Activated naive CD8-positive, alpha-beta T cell (primary cell): ENCODE measurements around the gene SHROOM2.

Experiments
- H3K27ac Mint-ChIP-seq: one replicate; pipeline ENCODE4 v1.8.0; 2021; ENCODE audit warnings: mixed read lengths
- H3K27me3 Mint-ChIP-seq: one replicate; pipeline ENCODE4 v1.8.0; 2021; ENCODE audit warnings: mixed read lengths
- H3K36me3 Mint-ChIP-seq: one replicate; pipeline ENCODE4 v1.8.0; 2021; ENCODE audit warnings: mixed read lengths
- H3K4me1 Mint-ChIP-seq: one replicate; pipeline ENCODE4 v1.8.0; 2021; ENCODE audit warnings: low read depth, mixed read lengths
- H3K4me3 Mint-ChIP-seq: one replicate; pipeline ENCODE4 v1.8.0; 2021; ENCODE audit warnings: mild to moderate bottlenecking, mixed read lengths
- H3K9me3 Mint-ChIP-seq: one replicate; pipeline ENCODE4 v1.8.0; 2021; ENCODE audit warnings: low read depth, mixed read lengths

SHROOM2 gene

GRCh38 chrX:9988762-9989161 lies 202.5 kb downstream of the SHROOM2 start:
- no peak overlapping the region for H3K27ac Mint-ChIP-seq
- H3K27me3 Mint-ChIP-seq, result no peaks in the 10 kb centered on the region
- no peaks in the 10 kb centered on the region for H3K4me1 Mint-ChIP-seq
- no peak overlapping the region for H3K4me3 Mint-ChIP-seq
- H3K36me3 Mint-ChIP-seq, result no peaks in the 10 kb centered on the region
- H3K9me3 Mint-ChIP-seq, result no peaks in the 10 kb centered on the region

GRCh38 chrX:9992061-9992460 lies 205.8 kb downstream of the SHROOM2 start:
- Mint-ChIP-seq H3K36me3 (no peaks in the 10 kb centered on the region), H3K9me3 (no peaks in the 10 kb centered on the region), H3K27ac (no peak overlapping the region), H3K4me1 (peaks cover 1% of the 10 kb centered on the region), H3K4me3 (no peak overlapping the region), H3K27me3 (no peaks in the 10 kb centered on the region)

- no peak overlapping the region for H3K4me3 Mint-ChIP-seq
- no peaks in the 10 kb centered on the region for H3K9me3 Mint-ChIP-seq
Observed at GRCh38 chrX:9992724-9993123, 206.5 kb downstream of the SHROOM2 start.

GRCh38 chrX:9995855-9996339 lies 209.7 kb downstream of the SHROOM2 start:
- no peaks in the 10 kb centered on the region for H3K9me3 Mint-ChIP-seq
- H3K36me3 Mint-ChIP-seq, result no peaks in the 10 kb centered on the region
- no peaks in the 10 kb centered on the region for H3K27me3 Mint-ChIP-seq
- H3K4me3 Mint-ChIP-seq, result no peak overlapping the region
- H3K4me1 Mint-ChIP-seq, result peaks cover 6% of the 10 kb centered on the region
- no peak overlapping the region for H3K27ac Mint-ChIP-seq

More at GRCh38 chrX:9992724-9993123, 206.5 kb downstream of the SHROOM2 start:
- H3K27ac Mint-ChIP-seq, result no peak overlapping the region
- H3K27me3 Mint-ChIP-seq, result no peaks in the 10 kb centered on the region
- no peaks in the 10 kb centered on the region for H3K36me3 Mint-ChIP-seq
- H3K4me1 Mint-ChIP-seq, result peaks cover 6% of the 10 kb centered on the region

- Mint-ChIP-seq H3K36me3 (no peaks in the 10 kb centered on the region), H3K4me1 (peaks cover 6% of the 10 kb centered on the region), H3K27me3 (no peaks in the 10 kb centered on the region), H3K4me3 (no peak overlapping the region), H3K9me3 (no peaks in the 10 kb centered on the region), H3K27ac (no peak overlapping the region)
Observed at GRCh38 chrX:9997041-9997440, 210.8 kb downstream of the SHROOM2 start.

GRCh38 chrX:9997524-9997923 lies 211.3 kb downstream of the SHROOM2 start:
- Mint-ChIP-seq H3K9me3 (no peaks in the 10 kb centered on the region), H3K27me3 (no peaks in the 10 kb centered on the region), H3K36me3 (no peaks in the 10 kb centered on the region), H3K27ac (peak overlapping the region; percentile 54), H3K4me3 (no peak overlapping the region), H3K4me1 (peaks cover 6% of the 10 kb centered on the region)
